Left cardiac atrium (tissue), 4 donors: ENCODE results near the gene HRC. TPM values are rescaled to one million over a fixed set of nuclear protein-coding genes. Genes with fewer than 3 reads are reported as not detected.
"Not testable (repeated sequence)": the region's sequence is repeated elsewhere in the genome, so short reads cannot be mapped to it uniquely, and the experiment has no call there.

Experiments
- ATAC-seq, 2 donors: fragments of 200-7000 bp; cut with Tn5 transposase; one replicate each; pipeline ENCODE4 v1.9.1; 2020; ENCODE audit warnings: mild to moderate bottlenecking in 2 of 2, moderate library complexity in 2 of 2
- DNase-seq: peaks from one replicate; pipeline ENCODE4 v3.0.0-alpha.2; 2020
- intact Hi-C, 2 donors: fragments of 100-400 bp; cut with DNase I; formaldehyde crosslinking; loops; one replicate each; pipeline versions ENCODE4 v1.14.1 to v1.15.1; 2022 to 2023
- long read RNA-seq: library from polyadenylated mRNA; unstranded; transcript quantifications from one replicate; pipeline ENCODE4 v2.0.0, GENCODE V29; 2021
- total RNA-seq, 2 donors: library from RNA; stranded (reverse); fragmentation: NEBNext Ultra II Directional; extraction: Animal tissue kit (Norgen Biotek cat#: 25700); gene quantifications; one replicate each; pipeline ENCODE4 v1.2.1, GENCODE V29; 2021
- donor health status: DM: no; HTN: yes; CAD: no.
- donor health status: DM: no; HTN: yes; CAD: no; lungs with severe emphysema.
- donor health status: DM: yes; HTN: yes; CAD: no.
- donor health status: Dilated cardiomyopathy.

The HRC gene, protein sequence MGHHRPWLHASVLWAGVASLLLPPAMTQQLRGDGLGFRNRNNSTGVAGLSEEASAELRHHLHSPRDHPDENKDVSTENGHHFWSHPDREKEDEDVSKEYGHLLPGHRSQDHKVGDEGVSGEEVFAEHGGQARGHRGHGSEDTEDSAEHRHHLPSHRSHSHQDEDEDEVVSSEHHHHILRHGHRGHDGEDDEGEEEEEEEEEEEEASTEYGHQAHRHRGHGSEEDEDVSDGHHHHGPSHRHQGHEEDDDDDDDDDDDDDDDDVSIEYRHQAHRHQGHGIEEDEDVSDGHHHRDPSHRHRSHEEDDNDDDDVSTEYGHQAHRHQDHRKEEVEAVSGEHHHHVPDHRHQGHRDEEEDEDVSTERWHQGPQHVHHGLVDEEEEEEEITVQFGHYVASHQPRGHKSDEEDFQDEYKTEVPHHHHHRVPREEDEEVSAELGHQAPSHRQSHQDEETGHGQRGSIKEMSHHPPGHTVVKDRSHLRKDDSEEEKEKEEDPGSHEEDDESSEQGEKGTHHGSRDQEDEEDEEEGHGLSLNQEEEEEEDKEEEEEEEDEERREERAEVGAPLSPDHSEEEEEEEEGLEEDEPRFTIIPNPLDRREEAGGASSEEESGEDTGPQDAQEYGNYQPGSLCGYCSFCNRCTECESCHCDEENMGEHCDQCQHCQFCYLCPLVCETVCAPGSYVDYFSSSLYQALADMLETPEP
- 100 to 1,000 TPM; 480 to 499 TPM for total RNA-seq
- long read RNA-seq, transcript HRC-201 (6 exons, 2,385 nt): major isoform, 209 of 569 reads
- long read RNA-seq, partial matches to known transcripts: 0 of 569 reads
- long read RNA-seq, other reads (novel, unspliced or antisense): 360 of 569 reads

DNA sequence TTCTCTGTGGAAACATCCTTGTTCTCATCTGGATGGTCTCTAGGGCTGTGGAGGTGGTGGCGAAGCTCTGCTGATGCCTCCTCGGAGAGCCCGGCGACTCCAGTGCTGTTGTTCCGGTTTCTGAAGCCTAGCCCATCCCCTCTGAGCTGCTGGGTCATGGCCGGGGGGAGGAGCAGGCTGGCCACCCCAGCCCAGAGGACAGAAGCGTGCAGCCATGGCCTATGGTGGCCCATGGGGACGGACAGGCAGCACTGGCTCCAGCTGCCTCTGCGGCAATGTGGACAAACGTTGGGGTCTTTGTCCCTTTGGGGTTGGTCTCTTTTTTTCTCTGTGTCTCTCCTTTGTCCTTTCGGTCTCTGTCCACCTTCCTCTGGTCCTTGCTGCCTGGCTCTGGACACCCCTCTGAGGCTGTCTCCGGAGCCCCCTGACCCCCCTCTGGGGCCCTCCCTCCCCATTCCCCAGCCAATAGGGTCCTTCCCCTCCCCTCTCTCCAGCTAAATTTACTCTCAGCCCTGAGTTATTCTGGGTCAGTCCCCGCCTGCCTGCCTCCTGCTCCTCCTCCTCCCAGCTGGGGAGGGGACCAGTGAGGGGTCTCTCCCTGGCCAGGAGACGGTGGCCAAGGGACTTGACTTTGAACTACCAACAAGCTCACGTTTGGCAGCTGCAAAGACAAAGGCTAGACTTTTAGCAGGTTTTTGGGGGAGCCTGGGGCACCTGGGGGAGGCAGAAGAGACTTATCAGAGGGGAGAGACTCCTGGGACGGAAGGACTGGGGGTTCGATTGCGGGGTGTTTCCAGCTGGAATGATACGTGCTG is at the start of gene HRC:
Gene HRC, minus strand, starts transcription at position 392 of the 815 bp plus-strand sequence. Its CDS starts 159 bp downstream, at position 233.
- peak; percentile 67 for DNase-seq
- peak; percentile 44 to 60 for ATAC-seq
- intact Hi-C loops: no loop called here

DNA sequence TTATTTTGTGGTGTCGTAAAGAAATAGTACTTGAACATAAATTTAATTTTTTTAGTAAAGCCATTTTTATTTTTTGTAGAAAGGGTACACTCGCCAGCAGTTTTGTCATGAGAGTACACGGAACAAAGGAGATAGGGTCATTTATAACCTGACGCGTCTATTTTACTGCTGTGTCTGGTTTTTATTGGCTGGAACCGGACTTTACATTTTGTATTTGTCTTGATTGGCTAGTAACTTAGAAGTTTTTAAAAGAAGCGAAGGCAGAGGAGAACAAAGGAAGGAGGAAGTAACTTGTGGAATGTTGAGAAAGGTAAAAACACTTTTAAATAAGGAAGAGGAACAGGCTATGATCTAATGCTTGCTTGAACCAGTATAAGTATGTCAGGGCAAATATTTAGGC is 45.8 kb upstream of the HRC start:
- ATAC-seq: no peak
- intact Hi-C loops: loop anchor here (5.0 to 10.0 kb wide), 2 partner anchors 99 to 196 kb away; no protein-coding TSS in a partner anchor
- DNase-seq: no peak

DNA sequence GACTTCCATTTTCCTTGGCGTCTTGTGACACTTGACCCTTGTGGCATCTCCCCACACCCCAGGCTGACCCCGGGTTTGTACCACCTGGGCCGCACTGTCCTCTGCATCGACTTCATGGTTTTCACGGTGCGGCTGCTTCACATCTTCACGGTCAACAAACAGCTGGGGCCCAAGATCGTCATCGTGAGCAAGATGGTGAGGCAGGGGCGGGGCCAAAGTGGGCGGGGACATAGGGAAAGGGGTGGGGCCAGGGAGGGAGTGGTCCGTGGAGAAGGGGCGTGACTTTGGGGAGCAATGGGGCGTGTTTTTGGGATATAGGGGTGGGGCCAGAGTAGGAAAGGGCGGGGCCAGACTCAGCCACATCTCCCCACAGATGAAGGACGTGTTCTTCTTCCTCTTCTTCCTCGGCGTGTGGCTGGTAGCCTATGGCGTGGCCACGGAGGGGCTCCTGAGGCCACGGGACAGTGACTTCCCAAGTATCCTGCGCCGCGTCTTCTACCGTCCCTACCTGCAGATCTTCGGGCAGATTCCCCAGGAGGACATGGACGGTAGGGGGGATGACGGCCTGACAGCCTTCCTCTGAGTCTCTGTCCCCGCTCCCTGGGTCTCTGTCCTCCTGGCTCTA is 45.2 kb upstream of the HRC start:
- ATAC-seq: peak; percentile 31 to 34
- no peak for DNase-seq
- intact Hi-C loops: loop anchor here (5.0 to 10.0 kb wide), 2 partner anchors 98 to 196 kb away; no protein-coding TSS in a partner anchor

DNA sequence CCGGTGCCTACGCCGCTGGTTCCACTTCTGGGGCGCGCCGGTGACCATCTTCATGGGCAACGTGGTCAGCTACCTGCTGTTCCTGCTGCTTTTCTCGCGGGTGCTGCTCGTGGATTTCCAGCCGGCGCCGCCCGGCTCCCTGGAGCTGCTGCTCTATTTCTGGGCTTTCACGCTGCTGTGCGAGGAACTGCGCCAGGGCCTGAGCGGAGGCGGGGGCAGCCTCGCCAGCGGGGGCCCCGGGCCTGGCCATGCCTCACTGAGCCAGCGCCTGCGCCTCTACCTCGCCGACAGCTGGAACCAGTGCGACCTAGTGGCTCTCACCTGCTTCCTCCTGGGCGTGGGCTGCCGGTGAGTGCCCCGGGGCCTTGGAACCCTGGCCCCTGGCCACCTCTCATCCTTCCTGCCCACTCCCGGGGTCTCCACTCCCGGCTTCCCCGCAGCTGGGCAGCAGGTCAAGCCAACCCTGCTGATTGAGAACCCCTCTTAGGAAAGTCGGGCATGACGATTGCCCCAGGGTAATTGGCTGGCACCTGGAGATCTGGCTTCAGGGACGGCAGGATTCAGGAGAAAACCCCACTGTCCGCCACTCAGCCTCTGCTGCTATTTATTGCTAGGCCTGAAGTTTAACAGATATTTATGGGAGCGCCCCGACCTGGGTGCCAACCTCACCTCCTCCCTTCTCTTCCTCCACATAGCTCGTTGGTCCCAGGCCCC is 41.5 kb upstream of the HRC start:
- peak; percentile 74 to 88 for ATAC-seq

DNA sequence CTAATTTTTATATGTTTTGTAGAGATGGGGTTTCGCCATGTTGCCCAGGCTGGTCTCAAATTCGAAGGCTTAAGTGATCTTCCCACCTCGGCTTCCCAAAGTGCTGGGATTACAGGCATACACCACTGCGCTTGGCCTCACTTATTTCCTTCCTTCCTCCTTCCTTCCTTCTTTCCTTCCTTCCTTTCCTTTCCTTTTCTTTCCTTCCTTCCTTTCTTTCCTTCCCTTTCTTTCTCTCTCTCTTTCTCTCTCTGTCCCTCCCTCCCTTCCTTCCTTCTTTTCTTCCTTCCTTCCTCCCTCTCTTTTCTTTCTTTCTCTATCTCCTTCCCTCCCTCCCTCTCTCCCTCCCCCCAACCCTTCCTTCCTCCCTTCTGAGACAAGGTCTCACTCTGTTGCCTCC is 39.2 kb upstream of the HRC start:
- DNase-seq (no peak), ATAC-seq (no peak)
- intact Hi-C loops: no loop called here

More for the DNA sequence above, 41.5 kb upstream of the HRC start:
- intact Hi-C loops: loop anchor here in 1 of 2 donors (5.0 kb wide), 1 partner anchor 99 kb away; no protein-coding TSS in a partner anchor
- DNase-seq: peak; percentile 31

DNA sequence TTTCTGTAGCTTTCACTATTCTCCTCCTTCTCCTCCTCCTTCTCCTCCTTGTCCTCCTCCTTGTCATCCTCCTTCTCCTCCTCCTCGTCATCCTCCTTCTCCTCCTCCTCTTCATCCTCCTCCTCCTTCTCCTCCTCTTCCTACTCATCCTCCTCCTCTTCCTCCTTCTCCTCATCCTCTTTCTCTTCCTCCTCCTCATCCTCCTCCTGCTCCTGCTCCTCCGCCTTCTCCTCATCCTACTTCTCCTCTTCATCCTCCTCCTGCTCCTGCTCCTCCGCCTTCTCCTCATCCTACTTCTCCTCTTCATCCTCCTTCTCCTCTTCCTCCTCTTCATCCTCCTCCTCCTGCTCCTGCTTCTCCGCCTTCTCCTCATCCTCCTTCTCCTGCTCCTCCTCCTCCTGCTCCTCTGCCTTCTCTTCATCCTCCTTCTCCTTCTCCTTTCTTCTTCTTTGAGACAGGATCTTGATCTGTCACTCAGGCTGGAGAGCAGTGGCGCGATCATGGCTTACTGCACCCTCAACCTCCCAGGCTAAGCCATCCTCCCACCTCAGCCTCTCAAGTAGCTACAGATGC is 38.7 kb upstream of the HRC start:
- ATAC-seq (no peak), DNase-seq (no peak)
- intact Hi-C loops: no loop called here

DNA sequence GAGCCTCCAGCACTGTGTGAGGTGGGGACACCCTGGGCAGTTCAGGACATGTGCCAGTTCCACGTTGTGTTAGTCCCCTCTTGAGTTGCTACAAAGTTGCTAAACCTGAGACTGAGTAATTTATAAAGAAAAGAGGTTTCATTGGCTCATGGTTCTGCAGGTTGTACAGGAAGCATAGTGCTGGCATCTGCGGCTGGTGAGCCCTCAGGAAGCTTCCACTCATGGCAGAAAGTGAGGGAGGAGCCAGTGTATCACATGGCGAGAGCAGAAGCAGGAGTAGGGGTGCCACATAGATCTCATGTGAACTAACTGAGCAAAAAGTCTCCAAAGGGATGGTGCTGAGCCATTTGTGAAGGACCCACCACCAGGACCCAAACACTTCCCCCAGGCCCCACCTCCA is 35.6 kb upstream of the HRC start:
- no peak for ATAC-seq
- intact Hi-C loops: no loop called here
- DNase-seq: no peak

DNA sequence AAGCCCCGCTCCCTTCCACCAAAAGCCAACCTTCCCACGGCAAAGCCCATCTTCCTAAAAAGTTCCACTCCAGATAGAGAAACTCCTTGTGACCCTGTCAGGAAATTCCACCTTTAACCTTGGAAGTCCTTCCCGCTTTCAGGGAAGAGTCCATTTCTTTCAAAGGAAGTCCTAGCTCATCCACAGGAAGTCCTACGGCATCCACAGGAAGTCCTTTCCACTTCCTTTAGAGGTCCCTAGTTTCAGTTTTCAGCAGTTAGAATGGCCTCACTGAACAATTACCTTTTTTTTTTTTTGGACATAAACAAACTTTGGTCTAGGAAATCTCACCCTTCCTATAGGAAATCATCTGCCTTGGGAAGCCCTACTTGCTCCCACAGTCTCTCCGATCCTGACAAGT is 34.1 kb upstream of the HRC start:
- ATAC-seq (no peak), DNase-seq (no peak)
- intact Hi-C loops: no loop called here

DNA sequence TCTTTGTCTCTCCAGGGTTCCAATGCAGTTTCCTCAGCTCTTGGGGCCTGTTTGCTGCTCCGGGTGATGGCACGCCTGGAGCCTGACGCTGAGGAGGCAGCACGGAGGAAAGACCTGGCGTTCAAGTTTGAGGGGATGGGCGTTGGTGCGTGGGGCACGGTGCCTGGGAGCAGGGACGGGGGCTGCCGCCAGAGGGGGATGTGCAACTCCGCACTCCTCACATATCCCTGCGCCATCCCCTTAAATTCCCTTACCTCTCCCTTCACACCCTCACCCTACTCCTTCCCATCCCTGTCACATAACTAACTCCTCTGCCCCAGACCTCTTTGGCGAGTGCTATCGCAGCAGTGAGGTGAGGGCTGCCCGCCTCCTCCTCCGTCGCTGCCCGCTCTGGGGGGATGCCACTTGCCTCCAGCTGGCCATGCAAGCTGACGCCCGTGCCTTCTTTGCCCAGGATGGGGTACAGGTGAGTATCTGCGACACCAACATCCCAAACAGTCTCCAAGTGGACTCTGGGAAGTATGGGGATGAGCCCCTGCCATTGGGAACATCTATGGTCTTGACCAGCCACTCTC is 33.5 kb upstream of the HRC start:
- ATAC-seq (no peak), DNase-seq (no peak)
- intact Hi-C loops: no loop called here

DNA sequence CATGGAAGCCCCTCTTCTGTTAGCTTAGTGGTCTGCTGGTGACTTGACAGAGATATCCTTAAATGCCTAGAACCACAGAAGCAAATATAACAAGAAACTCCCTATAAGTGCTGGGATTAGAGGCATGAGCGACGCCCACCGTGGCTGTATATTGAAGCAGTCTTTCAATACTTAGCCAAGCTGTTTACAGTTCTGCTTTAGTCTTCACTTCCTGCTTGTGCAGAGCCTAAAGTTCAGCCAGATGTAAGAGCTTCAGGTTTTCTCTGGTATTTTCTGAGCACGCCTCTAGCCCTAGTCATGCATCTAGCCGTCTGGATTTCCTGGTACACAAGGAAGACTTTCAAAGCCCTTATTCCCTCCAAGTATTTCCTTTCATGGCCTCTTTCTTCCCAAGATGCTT is 30.9 kb upstream of the HRC start:
- no peak for ATAC-seq
- intact Hi-C loops: no loop called here
- no peak for DNase-seq

DNA sequence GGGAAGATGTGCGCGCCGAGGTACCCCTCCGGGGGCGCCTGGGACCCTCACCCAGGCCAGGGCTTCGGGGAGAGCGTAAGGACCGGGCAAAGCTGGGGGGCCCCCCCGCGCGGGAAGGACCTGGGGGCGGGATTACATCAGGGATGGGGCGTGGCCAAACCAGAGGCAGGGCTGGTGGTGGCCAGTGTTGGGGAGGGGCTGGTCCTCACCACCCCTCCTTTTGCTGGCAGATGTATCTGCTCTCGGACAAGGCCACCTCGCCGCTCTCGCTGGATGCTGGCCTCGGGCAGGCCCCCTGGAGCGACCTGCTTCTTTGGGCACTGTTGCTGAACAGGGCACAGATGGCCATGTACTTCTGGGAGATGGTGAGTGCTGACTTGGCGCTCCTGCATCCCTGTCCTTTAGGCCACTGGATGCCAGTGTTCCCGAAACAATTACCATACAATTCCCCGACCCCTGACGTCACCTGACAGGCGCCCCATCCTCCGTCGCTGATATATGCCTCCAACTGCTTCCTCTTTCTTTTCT is 27.7 kb upstream of the HRC start:
- DNase-seq (no peak), ATAC-seq (peak in 1 of 2 donors; percentile 29)
- intact Hi-C loops: no loop called here

DNA sequence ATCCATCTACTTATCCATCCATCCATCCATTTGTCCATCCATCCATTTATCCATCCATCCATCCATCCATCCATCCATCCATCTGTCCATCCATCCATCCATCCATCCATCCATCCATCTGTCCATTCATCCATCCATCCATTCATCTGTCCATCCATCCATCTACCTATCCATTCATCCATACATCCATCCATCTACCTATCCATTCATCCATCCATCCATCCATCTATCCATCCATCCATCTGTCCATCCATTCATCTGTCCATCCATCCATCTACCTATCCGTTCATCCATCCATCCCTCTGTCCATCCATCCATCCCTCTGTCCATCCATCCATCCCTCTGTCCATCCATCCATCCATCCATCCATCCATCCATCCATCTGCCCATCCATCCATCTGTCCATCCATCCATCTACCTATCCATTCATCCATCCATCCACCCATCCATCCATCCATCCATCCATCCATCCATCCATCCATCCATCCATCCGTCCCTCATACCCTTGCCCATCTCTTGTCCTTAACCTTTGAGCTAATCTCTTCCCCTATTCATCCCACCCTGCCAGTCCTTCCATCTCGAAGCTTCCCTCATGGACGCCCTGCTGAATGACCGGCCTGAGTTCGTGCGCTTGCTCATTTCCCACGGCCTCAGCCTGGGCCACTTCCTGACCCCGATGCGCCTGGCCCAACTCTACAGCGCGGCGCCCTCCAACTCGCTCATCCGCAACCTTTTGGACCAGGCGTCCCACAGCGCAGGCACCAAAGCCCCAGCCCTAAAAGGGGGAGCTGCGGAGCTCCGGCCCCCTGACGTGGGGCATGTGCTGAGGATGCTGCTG is 27.0 kb upstream of the HRC start:
- intact Hi-C loops, DNase-seq, ATAC-seq: not testable (repeated sequence)

DNA sequence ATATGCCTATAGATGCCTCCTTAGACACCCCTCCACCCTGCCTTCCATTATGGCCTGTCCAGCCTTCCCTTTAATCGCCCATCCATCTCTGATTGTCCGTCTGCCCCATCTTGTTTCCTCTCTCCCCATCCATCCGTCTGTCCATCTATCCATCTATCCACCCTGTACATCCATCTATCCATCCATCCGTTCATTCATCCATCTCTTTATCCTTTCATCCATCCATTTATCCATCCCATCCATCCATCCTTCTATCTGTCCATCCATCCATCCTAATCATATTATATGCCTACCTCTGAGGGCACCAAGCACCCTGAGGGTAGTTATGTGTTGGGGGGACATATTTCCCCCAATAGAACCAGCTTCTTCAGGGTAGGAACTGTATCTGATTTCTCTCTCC is 25.5 kb upstream of the HRC start:
- ATAC-seq (no peak), DNase-seq (no peak)
- intact Hi-C loops: no loop called here

DNA sequence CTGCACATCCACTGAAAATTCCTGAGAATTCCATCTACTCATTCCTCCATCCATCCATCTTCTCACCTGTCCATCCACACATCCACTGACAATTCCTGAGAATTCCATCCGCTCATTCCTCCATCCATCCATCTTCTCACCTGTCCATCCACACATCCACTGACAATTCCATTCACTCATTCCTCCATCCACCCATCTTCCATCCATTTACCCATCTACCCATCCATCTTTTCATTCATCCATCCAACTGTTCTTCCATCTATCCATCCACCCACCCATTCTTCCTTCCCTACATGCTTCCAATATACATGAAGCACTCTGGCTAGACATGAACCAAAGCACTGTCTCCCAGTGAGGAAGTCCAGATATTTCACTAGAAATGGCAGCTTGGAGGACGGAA is 18.0 kb upstream of the HRC start:
- ATAC-seq (no peak), DNase-seq (no peak)
- intact Hi-C loops: no loop called here

DNA sequence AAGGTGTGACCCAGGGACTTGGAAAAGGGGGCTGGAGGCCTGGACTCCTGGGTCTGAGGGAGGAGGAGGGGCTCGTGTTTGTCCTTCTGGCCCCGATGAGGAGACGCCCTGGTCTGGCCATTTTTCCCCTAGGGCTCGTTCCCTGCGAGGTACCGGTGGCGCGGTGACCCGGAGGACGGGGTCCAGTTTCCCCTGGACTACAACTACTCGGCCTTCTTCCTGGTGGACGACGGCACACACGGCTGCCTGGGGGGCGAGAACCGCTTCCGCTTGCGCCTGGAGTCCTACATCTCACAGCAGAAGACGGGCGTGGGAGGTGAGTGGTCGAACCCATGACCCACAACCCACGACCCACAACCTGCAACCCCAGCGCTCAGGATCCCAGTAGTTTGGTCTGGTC is 13.2 kb upstream of the HRC start:
- intact Hi-C loops: no loop called here
- DNase-seq: no peak

DNA sequence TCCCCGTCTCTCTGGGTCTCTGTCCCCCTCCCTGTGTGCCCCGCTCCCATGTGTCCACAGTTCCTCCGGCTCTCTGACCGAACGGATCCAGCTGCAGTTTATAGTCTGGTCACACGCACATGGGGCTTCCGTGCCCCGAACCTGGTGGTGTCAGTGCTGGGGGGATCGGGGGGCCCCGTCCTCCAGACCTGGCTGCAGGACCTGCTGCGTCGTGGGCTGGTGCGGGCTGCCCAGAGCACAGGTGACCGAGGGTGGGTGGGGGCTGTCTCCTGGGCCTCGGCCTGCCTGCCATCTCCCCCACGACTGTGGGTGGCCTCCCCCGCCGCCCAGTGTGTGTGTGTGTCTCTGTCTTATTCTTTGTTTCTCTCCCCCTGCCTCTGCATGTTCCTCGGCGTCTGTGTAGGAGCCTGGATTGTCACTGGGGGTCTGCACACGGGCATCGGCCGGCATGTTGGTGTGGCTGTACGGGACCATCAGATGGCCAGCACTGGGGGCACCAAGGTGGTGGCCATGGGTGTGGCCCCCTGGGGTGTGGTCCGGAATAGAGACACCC is 12.7 kb upstream of the HRC start:
- ATAC-seq (no peak), DNase-seq (no peak)
- intact Hi-C loops: no loop called here

More for the DNA sequence above, 13.2 kb upstream of the HRC start:
- no peak for ATAC-seq
